Epithelial cell of proximal tubule (primary cell): Measurements from ENCODE around the gene OR1N1. TPM values are rescaled to one million over a fixed set of nuclear protein-coding genes. Genes with fewer than 3 reads are reported as not detected.
A peak's percentile ranks its signal among the peaks of the same experiment; 100 is the strongest.
"Not testable (repeated sequence)": the region's sequence is repeated elsewhere in the genome, so short reads cannot be mapped to it uniquely, and the experiment has no call there.

ENCODE experiments used
- DNase-seq: peaks from one replicate; pipeline ENCODE4 v3.0.0-alpha.2; 2011; ENCODE audit warnings: low read depth
- H3K4me3 ChIP-seq: 2 replicates; pipeline ENCODE4 v1.5.1; 2011; ENCODE audit warnings: low read depth, mild to moderate bottlenecking, low read length
- total RNA-seq: library from RNA; depleted of rRNA; stranded (reverse); fragments of >200 nt; gene quantifications from 2 replicates; pipeline ENCODE4 v1.2.3, GENCODE V29; 2015
- TF ChIP-seq, protein P1 (sequence below): conservative IDR thresholded peaks from 2 replicates; pipeline ENCODE4 v1.5.1; 2012; ENCODE audit warnings: low read depth, mild to moderate bottlenecking, low read length

Gene OR1N1
- total RNA-seq, 1 donor from 2014 or later: not detected

- no peak for DNase-seq
- TF ChIP-seq, protein P1, sequence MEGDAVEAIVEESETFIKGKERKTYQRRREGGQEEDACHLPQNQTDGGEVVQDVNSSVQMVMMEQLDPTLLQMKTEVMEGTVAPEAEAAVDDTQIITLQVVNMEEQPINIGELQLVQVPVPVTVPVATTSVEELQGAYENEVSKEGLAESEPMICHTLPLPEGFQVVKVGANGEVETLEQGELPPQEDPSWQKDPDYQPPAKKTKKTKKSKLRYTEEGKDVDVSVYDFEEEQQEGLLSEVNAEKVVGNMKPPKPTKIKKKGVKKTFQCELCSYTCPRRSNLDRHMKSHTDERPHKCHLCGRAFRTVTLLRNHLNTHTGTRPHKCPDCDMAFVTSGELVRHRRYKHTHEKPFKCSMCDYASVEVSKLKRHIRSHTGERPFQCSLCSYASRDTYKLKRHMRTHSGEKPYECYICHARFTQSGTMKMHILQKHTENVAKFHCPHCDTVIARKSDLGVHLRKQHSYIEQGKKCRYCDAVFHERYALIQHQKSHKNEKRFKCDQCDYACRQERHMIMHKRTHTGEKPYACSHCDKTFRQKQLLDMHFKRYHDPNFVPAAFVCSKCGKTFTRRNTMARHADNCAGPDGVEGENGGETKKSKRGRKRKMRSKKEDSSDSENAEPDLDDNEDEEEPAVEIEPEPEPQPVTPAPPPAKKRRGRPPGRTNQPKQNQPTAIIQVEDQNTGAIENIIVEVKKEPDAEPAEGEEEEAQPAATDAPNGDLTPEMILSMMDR: no peak
- no peak overlapping the region for H3K4me3 ChIP-seq
Observed at GRCh38 chr9:122546196-122546595, 19.1 kb upstream of the OR1N1 start.

- TF ChIP-seq, protein P1: no peak
Observed at GRCh38 chr9:122538757-122539156, 11.7 kb upstream of the OR1N1 start.

DNA sequence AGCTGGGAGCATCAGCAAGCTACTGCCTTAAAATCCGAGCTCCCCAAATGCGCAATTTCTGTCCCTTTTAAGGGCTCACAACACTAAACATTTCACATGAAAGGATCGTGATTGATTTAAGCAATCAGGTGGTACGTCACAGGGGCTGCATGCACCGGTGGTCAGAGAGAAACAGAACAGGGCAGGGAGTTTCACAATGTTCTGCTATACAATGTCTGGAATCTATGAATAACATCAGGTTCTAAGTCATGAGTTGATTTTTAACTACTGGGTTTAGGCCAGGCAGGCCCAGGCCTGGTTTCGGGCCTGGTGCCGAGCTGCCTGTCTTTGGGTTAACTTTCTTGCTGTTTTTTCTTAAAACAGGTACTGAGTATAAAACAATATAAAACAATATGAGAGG, 10.0 kb upstream of the OR1N1 start:
- not testable (repeated sequence) for H3K4me3 ChIP-seq
- DNase-seq: peak; percentile 79

More at GRCh38 chr9:122538757-122539156, 11.7 kb upstream of the OR1N1 start:
- no peak overlapping the region for H3K4me3 ChIP-seq
- no peak for DNase-seq

- H3K4me3 ChIP-seq: no peak overlapping the region
- TF ChIP-seq, protein P1: no peak
- peak; percentile 58 for DNase-seq
Observed at GRCh38 chr9:122536134-122536533, 9.0 kb upstream of the OR1N1 start.

DNA sequence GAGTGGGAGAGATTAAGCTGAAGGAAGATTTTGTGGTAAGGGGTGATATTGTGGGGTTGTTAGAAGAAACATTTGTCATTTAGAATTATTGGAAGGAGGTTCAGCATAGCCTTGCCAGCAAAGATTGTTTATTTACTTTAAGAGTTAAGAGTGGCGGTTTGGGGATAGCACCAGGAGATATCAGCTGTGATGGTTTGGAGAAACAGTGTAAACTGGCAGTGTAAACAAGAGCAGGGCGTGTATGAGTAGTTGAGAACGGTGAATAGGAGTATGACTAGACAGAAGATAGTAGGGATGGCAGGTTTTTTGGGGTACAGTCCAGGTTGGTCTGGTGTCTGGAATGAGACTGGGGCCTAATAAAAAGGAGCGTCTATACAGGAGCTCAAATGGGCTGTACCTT, 4.1 kb upstream of the OR1N1 start:
- not testable (repeated sequence) for H3K4me3 ChIP-seq, DNase-seq

- H3K4me3 ChIP-seq: no peak overlapping the region
- DNase-seq: no peak
- TF ChIP-seq, protein P1: no peak
Observed at GRCh38 chr9:122526602-122527001, 491 bp downstream of the OR1N1 start.

- H3K4me3 ChIP-seq: no peak overlapping the region
- no peak for DNase-seq
- TF ChIP-seq, protein P1: no peak
Observed at GRCh38 chr9:122519376-122519775, 7.7 kb downstream of the OR1N1 start.

DNA sequence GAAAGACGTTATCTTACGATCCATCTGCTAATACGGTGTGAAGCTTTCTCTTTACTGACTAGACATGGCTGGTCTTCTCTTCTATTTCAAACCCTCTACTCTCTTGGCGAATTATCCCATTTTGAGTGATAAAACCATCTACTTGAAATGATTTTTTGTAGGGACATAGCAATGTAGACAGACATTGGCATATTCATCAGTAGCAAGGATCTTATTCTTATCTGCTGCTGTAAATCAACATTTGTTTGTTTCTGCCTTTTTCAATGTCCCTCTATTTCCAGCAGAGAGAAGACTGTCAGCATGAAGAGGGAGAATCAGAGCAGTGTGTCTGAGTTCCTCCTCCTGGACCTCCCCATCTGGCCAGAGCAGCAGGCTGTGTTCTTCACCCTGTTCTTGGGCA, 8.3 kb downstream of the OR1N1 start, which contains the start of gene OR1J4:
Gene OR1J4 (plus strand): TSS at position 301 of the 400 bp plus-strand sequence. CDS start 0 bp downstream, at position 301.
- H3K4me3 ChIP-seq: no peak within 1 kb of the TSS
- DNase-seq: no peak
- TF ChIP-seq, protein P1: no peak
